H9 (cell line): ENCODE results near the gene GGT1. TPM values are rescaled to one million over a fixed set of nuclear protein-coding genes. Genes with fewer than 3 reads are reported as not detected.

Source experiments
- DNase-seq: peaks from one replicate; pipeline ENCODE4 v3.0.0-alpha.2; 2017
- H2AFZ ChIP-seq: one replicate; pipeline ENCODE4 v1.6.1; 2013; ENCODE audit warnings: mild to moderate bottlenecking, low read length, control low read depth, moderate library complexity
- H2AK5ac ChIP-seq: 2 replicates; pipeline ENCODE4 v1.6.1; 2013; ENCODE audit warnings: low read length, control low read depth, mixed read lengths; ENCODE audit not compliant: insufficient read length
- H2BK120ac ChIP-seq: one replicate; pipeline ENCODE4 v1.6.1; 2013; ENCODE audit warnings: low read depth, mild to moderate bottlenecking, low read length, control low read depth, inconsistent platforms; ENCODE audit not compliant: poor library complexity, severe bottlenecking
- H2BK12ac ChIP-seq: 2 replicates; pipeline ENCODE4 v1.6.1; 2013; ENCODE audit warnings: low read length, control low read depth, mixed read lengths, low read depth; ENCODE audit not compliant: insufficient read length
- H2BK15ac ChIP-seq: 2 replicates; pipeline ENCODE4 v1.6.1; 2013; ENCODE audit warnings: low read depth, low read length, control low read depth
- H2BK20ac ChIP-seq: one replicate; pipeline ENCODE4 v1.6.1; 2013; ENCODE audit warnings: low read depth, mild to moderate bottlenecking, low read length, control low read depth, inconsistent platforms; ENCODE audit not compliant: poor library complexity, severe bottlenecking
- H2BK5ac ChIP-seq: 2 replicates; pipeline ENCODE4 v1.6.1; 2013; ENCODE audit warnings: low read length, control low read depth, mixed read lengths; ENCODE audit not compliant: insufficient read length
- H3K14ac ChIP-seq: 2 replicates; pipeline ENCODE4 v1.6.1; 2013; ENCODE audit warnings: low read length, control low read depth; ENCODE audit not compliant: insufficient read depth
- H3K18ac ChIP-seq: 2 replicates; pipeline ENCODE4 v1.6.1; 2013; ENCODE audit warnings: low read depth, mild to moderate bottlenecking, mixed read lengths, low read length, control low read depth; ENCODE audit not compliant: insufficient read length
- H3K23ac ChIP-seq: 2 replicates; pipeline ENCODE4 v1.6.1; 2013; ENCODE audit warnings: low read length, control low read depth, mixed read lengths, low read depth; ENCODE audit not compliant: insufficient read length
- H3K23me2 ChIP-seq: 2 replicates; pipeline ENCODE4 v1.6.1; 2013; ENCODE audit warnings: low read depth, mild to moderate bottlenecking, mixed read lengths, low read length, control low read depth; ENCODE audit not compliant: insufficient read length, poor library complexity, severe bottlenecking
- H3K27ac ChIP-seq: 2 replicates; pipeline ENCODE4 v1.5.1; 2013; ENCODE audit warnings: low read length, control low read depth, mixed read lengths, low read depth; ENCODE audit not compliant: insufficient read length
- H3K27me3 ChIP-seq: 2 replicates; pipeline ENCODE4 v1.6.1; 2013; ENCODE audit warnings: low read length, control low read depth, inconsistent platforms; ENCODE audit not compliant: insufficient read depth
- H3K4ac ChIP-seq: 2 replicates; pipeline ENCODE4 v1.6.1; 2013; ENCODE audit warnings: low read depth, mild to moderate bottlenecking, control low read depth, inconsistent platforms, low read length, moderate library complexity
- H3K4me1 ChIP-seq: 2 replicates; pipeline ENCODE4 v1.6.1; 2013; ENCODE audit warnings: low read length, control low read depth, inconsistent platforms; ENCODE audit not compliant: insufficient read depth
- H3K4me2 ChIP-seq: 2 replicates; pipeline ENCODE4 v1.6.1; 2013; ENCODE audit warnings: low read length, control low read depth, mixed read lengths; ENCODE audit not compliant: insufficient read length, insufficient read depth
- H3K56ac ChIP-seq: 2 replicates; pipeline ENCODE4 v1.6.1; 2013; ENCODE audit warnings: low read depth, mild to moderate bottlenecking, mixed read lengths, low read length, control low read depth; ENCODE audit not compliant: insufficient read length
- H3K79me1 ChIP-seq: 2 replicates; pipeline ENCODE4 v1.6.1; 2013; ENCODE audit warnings: low read depth, mild to moderate bottlenecking, moderate library complexity, low read length, control low read depth, inconsistent platforms; ENCODE audit not compliant: insufficient read depth, poor library complexity, severe bottlenecking
- H3K79me2 ChIP-seq: 2 replicates; pipeline ENCODE4 v1.6.1; 2013; ENCODE audit warnings: low read length, control low read depth, inconsistent platforms; ENCODE audit not compliant: insufficient read depth
- H3K9ac ChIP-seq: 2 replicates; pipeline ENCODE4 v1.6.1; 2013; ENCODE audit warnings: low read length, control low read depth, mixed read lengths; ENCODE audit not compliant: insufficient read length; ENCODE audit errors: extremely low read depth
- H3K9me3 ChIP-seq: one replicate; pipeline ENCODE4 v1.6.1; 2013; ENCODE audit warnings: low read depth, low read length, inconsistent platforms; ENCODE audit not compliant: control insufficient read depth
- H3T11ph ChIP-seq: one replicate; pipeline ENCODE4 v1.6.1; 2013; ENCODE audit warnings: mild to moderate bottlenecking, low read length, control low read depth, inconsistent platforms
- H4K20me1 ChIP-seq: one replicate; pipeline ENCODE4 v1.6.1; 2013; ENCODE audit not compliant: control insufficient read depth, insufficient read length, insufficient read depth
- H4K5ac ChIP-seq: 2 replicates; pipeline ENCODE4 v1.6.1; 2013; ENCODE audit warnings: low read depth, mild to moderate bottlenecking, mixed read lengths, low read length, control low read depth; ENCODE audit not compliant: insufficient read length
- H4K8ac ChIP-seq: replicated peaks from 2 replicates; pipeline ENCODE4 v1.6.1; 2013; ENCODE audit warnings: low read length, control low read depth, mixed read lengths, low read depth; ENCODE audit not compliant: insufficient read length
- H4K91ac ChIP-seq: 2 replicates; pipeline ENCODE4 v1.6.1; 2013; ENCODE audit warnings: low read depth, mild to moderate bottlenecking, moderate library complexity, mixed read lengths, low read length, control low read depth; ENCODE audit not compliant: insufficient read length
- H3K27ac Mint-ChIP-seq, 3 experiments: 2 replicates in 2 of 3; 3 replicates in 1 of 3; pipeline ENCODE4 v1.8.0; 2020 to 2021; ENCODE audit warnings: mixed read lengths in 3 of 3, mild to moderate bottlenecking in 1 of 3, moderate library complexity in 1 of 3
- H3K27me3 Mint-ChIP-seq: 2 replicates; pipeline ENCODE4 v1.8.0; 2021; ENCODE audit warnings: low read depth, mild to moderate bottlenecking, moderate library complexity, mixed read lengths
- H3K36me3 Mint-ChIP-seq, 3 experiments: 2 replicates in 2 of 3; 3 replicates in 1 of 3; pipeline ENCODE4 v1.8.0; 2020 to 2021; ENCODE audit warnings: low read depth in 3 of 3, mixed read lengths in 3 of 3; ENCODE audit not compliant: insufficient read depth in 1 of 3
- H3K4me1 Mint-ChIP-seq, 2 experiments: 2 replicates each; pipeline ENCODE4 v1.8.0; 2020; ENCODE audit warnings: mixed read lengths in 2 of 2
- H3K4me3 Mint-ChIP-seq, 2 experiments: 2 replicates in 1 of 2; 3 replicates in 1 of 2; pipeline ENCODE4 v1.8.0; 2020 to 2021; ENCODE audit warnings: mild to moderate bottlenecking in 2 of 2, mixed read lengths in 2 of 2, moderate library complexity in 1 of 2
- H3K9me3 Mint-ChIP-seq, 2 experiments: 2 replicates in 1 of 2; 3 replicates in 1 of 2; pipeline ENCODE4 v1.8.0; 2020; ENCODE audit warnings: mild to moderate bottlenecking in 2 of 2, mixed read lengths in 2 of 2, moderate library complexity in 1 of 2
- CTCF ChIP-seq: fragments of 200-600 bp; sonication (generic); conservative IDR thresholded peaks from 3 replicates; pipeline ENCODE4 v1.8.0; 2021; ENCODE audit warnings: antibody characterized with exemption, mild to moderate bottlenecking
- WGBS: extraction: QIAGEN DNeasy Blood & Tissue Kit; methylation state at CpG from one replicate; pipeline ENCODE4 v1.1.7; 2013; ENCODE audit warnings: missing lambda C conversion rate, low lambda C conversion rate, mixed read lengths; ENCODE audit not compliant: insufficient read length; ENCODE audit errors: extremely low coverage; 5-methylcytosine and 5-hydroxymethylcytosine counted together
- total RNA-seq: library from RNA; stranded (reverse); gene quantifications from 2 replicates; pipeline ENCODE4 v1.2.1, GENCODE V29; 2021

GGT1 gene
- total RNA-seq, 1 experiment from 2014 or later = 20.5 TPM

GRCh38 chr22:24555165-24556039 lies 47.6 kb upstream of the GGT1 start, which contains the start of gene SNRPD3:
TSS of gene SNRPD3 (plus strand) at chr22:24555999. CDS start at chr22:24557675, 1,676 bp downstream.
- Histone ChIP-seq H2BK5ac (no peak within 1 kb of the TSS), H3K79me1 (peaks cover 9% of the 10 kb centered on the region), H3K27me3 (no peaks in the 10 kb centered on the region), H3K23me2 (peaks cover 16% of the 10 kb centered on the region), H3K9me3 (no peaks in the 10 kb centered on the region), H2BK20ac (no peak within 1 kb of the TSS), H4K5ac (no peak within 1 kb of the TSS), H3K4ac (no peak within 1 kb of the TSS; the same call in 1 of the 2 replicates), H3K9ac (peak within 1 kb of the TSS; percentile 94), H2AK5ac (no peak within 1 kb of the TSS), H2BK120ac (no peak within 1 kb of the TSS), H3K4me1 (peaks cover 3% of the 10 kb centered on the region), H3K14ac (peak within 1 kb of the TSS; percentile 96), H3K23ac (no peak within 1 kb of the TSS), H3K79me2 (peaks cover 47% of the 10 kb centered on the region; the same call in 1 of the 2 replicates), H3K18ac (peak within 1 kb of the TSS; percentile 92), H4K8ac (no peak within 1 kb of the TSS), H3K4me2 (peak within 1 kb of the TSS; percentile 90), H4K91ac (no peak within 1 kb of the TSS), H4K20me1 (peaks cover 2% of the 10 kb centered on the region), H3K27ac (peak within 1 kb of the TSS; percentile 53), H2BK15ac (no peak within 1 kb of the TSS), H2BK12ac (no peak within 1 kb of the TSS), H3K56ac (no peak within 1 kb of the TSS), H2AFZ (no peak within 1 kb of the TSS), H3T11ph (no peak within 1 kb of the TSS)
- DNase-seq = peak; percentile 99
- H3K4me1 Mint-ChIP-seq = peaks cover 27 to 33% of the 10 kb centered on the region in 2 experiments
- H3K27ac Mint-ChIP-seq = peak within 1 kb of the TSS; percentile 99 to 100 (median 100)
- TF ChIP-seq CTCF = no peak
- peaks cover 2% of the 10 kb centered on the region in 2 experiments; a peak in 3 of 5 replicates for H3K9me3 Mint-ChIP-seq
- no CpG with 5 or more reads among the region's 59 CpGs for WGBS
- H3K4me3 Mint-ChIP-seq = peak within 1 kb of the TSS; percentile 99
- H3K27me3 Mint-ChIP-seq = no peaks in the 10 kb centered on the region
- peaks cover 29 to 36% (median 35%) of the 10 kb centered on the region in 3 experiments for H3K36me3 Mint-ChIP-seq
